GM10248 (cell line): ENCODE results near the gene AMOTL1.

Source experiments
- CTCF ChIA-PET: fragments of 300-600 bp; sonication (Branson Sonifier 250); formaldehyde crosslinking; extraction: SDS; loops from one replicate; lab custom pipeline; 2021; ENCODE audit warnings: antibody characterized with exemption; lab: Yijun Ruan, JAX
- POLR2A ChIA-PET: fragments of 350-650 bp; sonication (Branson Sonifier 250); formaldehyde crosslinking; extraction: SDS; loops from one replicate; lab custom pipeline; 2020; ENCODE audit warnings: antibody characterized with exemption; lab: Yijun Ruan, JAX
- DNase-seq: peaks from one replicate; pipeline ENCODE4 v3.0.0; 2012; ENCODE audit errors: extremely low spot score
- CTCF ChIP-seq: IDR thresholded peaks from 2 replicates; pipeline ENCODE4 v1.5.1; 2012; ENCODE audit warnings: mild to moderate bottlenecking, low read depth; ENCODE audit errors: extremely low read depth, missing control alignments, control extremely low read depth

The AMOTL1 gene

GRCh38 chr11:94925422-94926270, 157.5 kb downstream of the AMOTL1 start:
- POLR2A ChIA-PET = no interaction called here
- no peak for DNase-seq
- CTCF ChIA-PET = interaction anchor here (1.4 to 2.0 kb wide), 2 partner anchors 15 to 28 kb away, joined by 4 to 9 read pairs; no protein-coding TSS in a partner anchor

GRCh38 chr11:94926271-94926625, 158.1 kb downstream of the AMOTL1 start:
- POLR2A ChIA-PET = no interaction called here
- TF ChIP-seq CTCF = no peak
- DNase-seq = no peak
- CTCF ChIA-PET = interaction anchor here (1.4 to 2.0 kb wide), 3 partner anchors 13 to 28 kb away, joined by 4 to 9 read pairs (median 5); no protein-coding TSS in a partner anchor

More at GRCh38 chr11:94925422-94926270, 157.5 kb downstream of the AMOTL1 start:
- no peak for TF ChIP-seq CTCF
